DOHH2 (cell line): ENCODE measurements around the gene VWA3B.

Source experiments
- H3F3A ChIP-seq: fragments of 200-600 bp; sonication (generic), shearing (Covaris generic); 2 replicates; pipeline ENCODE4 v1.6.0; 2016; ENCODE audit warnings: antibody characterized with exemption, mild to moderate bottlenecking; ENCODE audit not compliant: control insufficient read depth, insufficient read depth
- H3K27ac ChIP-seq: fragments of 200-600 bp; sonication (generic); 2 replicates; pipeline ENCODE4 v1.5.1; 2014; ENCODE audit warnings: low read depth, mild to moderate bottlenecking, low read length, moderate library complexity
- H3K27me3 ChIP-seq: fragments of 200-600 bp; sonication (generic); 2 replicates; pipeline ENCODE4 v1.6.1; 2014; ENCODE audit warnings: mild to moderate bottlenecking, low read length, mixed read lengths; ENCODE audit not compliant: control insufficient read depth
- H3K36me3 ChIP-seq: fragments of 200-600 bp; sonication (generic); 2 replicates; pipeline ENCODE4 v1.6.1; 2014; ENCODE audit warnings: mild to moderate bottlenecking, low read length, moderate library complexity, mixed read lengths; ENCODE audit not compliant: control insufficient read depth
- H3K4me1 ChIP-seq: fragments of 200-600 bp; sonication (generic); 2 replicates; pipeline ENCODE4 v1.6.1; 2014; ENCODE audit warnings: mild to moderate bottlenecking, low read length, mixed read lengths; ENCODE audit not compliant: control insufficient read depth
- H3K4me2 ChIP-seq: fragments of 200-600 bp; sonication (generic); 2 replicates; pipeline ENCODE4 v1.6.0; 2014; ENCODE audit warnings: mild to moderate bottlenecking, low read length, moderate library complexity
- H3K4me3 ChIP-seq: fragments of 200-600 bp; sonication (generic); 2 replicates; pipeline ENCODE4 v1.5.1; 2014; ENCODE audit warnings: mild to moderate bottlenecking, low read length, mixed read lengths
- H3K79me2 ChIP-seq: fragments of 200-600 bp; sonication (generic); 2 replicates; pipeline ENCODE4 v1.6.1; 2014; ENCODE audit warnings: mild to moderate bottlenecking, low read length, mixed read lengths; ENCODE audit not compliant: control insufficient read depth
- H3K9me2 ChIP-seq: fragments of 200-600 bp; sonication (generic); replicated peaks from 2 replicates; pipeline ENCODE4 v1.6.1; 2014; ENCODE audit warnings: mild to moderate bottlenecking, low read length, mixed read lengths; ENCODE audit not compliant: control insufficient read depth
- H3K9me3 ChIP-seq: fragments of 200-600 bp; sonication (generic); 2 replicates; pipeline ENCODE4 v1.6.1; 2014; ENCODE audit warnings: antibody characterized with exemption, low read length, mixed read lengths; ENCODE audit not compliant: control insufficient read depth, insufficient read depth
- H4K20me1 ChIP-seq: fragments of 200-600 bp; sonication (generic); 2 replicates; pipeline ENCODE4 v1.6.0; 2014; ENCODE audit warnings: low read depth, mild to moderate bottlenecking, antibody characterized with exemption, low read length, moderate library complexity; ENCODE audit not compliant: control insufficient read depth, insufficient read depth
- CTCF ChIP-seq: fragments of 200-600 bp; sonication (generic); IDR thresholded peaks from one replicate; pipeline ENCODE4 v1.5.1; 2014; ENCODE audit warnings: antibody characterized with exemption, mild to moderate bottlenecking, low read depth, low read length; ENCODE audit not compliant: poor library complexity, severe bottlenecking
- EZH2phosphoT487 ChIP-seq: fragments of 200-600 bp; sonication (generic); IDR thresholded peaks from 2 replicates; pipeline ENCODE4 v1.6.1; 2017; ENCODE audit warnings: borderline replicate concordance, mild to moderate bottlenecking, antibody characterized with exemption, low read length, moderate library complexity, mixed read lengths

The VWA3B gene

GRCh38 chr2:98309580-98309979 lies 222.6 kb downstream of the VWA3B start:
- no peaks in the 10 kb centered on the region for H3K36me3 ChIP-seq
- no peaks in the 10 kb centered on the region for H3K9me2 ChIP-seq
- no peak overlapping the region for H3K4me3 ChIP-seq
- no peaks in the 10 kb centered on the region for H3K9me3 ChIP-seq
- H3K27ac ChIP-seq: no peak overlapping the region
- H4K20me1 ChIP-seq: no peaks in the 10 kb centered on the region
- H3K79me2 ChIP-seq: no peaks in the 10 kb centered on the region
- no peak for TF ChIP-seq CTCF
- TF ChIP-seq EZH2phosphoT487: no peak
- no peak overlapping the region for H3K4me2 ChIP-seq
- no peaks in the 10 kb centered on the region for H3K4me1 ChIP-seq
- H3F3A ChIP-seq: no peaks in the 10 kb centered on the region
- 0 out of 2 replicates have a peak, but pooled peaks cover 3% of the 10 kb centered on the region for H3K27me3 ChIP-seq

DNA sequence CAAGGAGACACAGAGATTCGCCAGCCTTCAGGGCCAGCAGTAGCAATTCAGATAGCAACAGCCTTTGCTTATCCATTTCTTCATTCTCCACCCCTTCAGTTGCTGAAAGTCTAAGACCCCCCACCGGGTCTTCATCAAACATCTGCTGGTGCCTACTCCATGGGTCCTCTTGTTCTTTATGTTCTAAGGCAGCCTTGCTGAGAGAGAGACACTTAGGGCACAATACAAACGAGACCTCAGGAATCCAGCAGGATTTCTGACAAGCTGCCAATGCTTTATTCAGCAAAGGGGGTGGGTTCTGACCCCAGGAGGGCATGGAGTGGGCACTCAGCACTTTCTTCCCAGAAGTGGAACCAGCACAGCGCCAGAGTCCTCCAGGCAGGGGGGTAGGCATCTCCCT lies 223.0 kb downstream of the VWA3B start:
- Histone ChIP-seq H3K4me1 (no peaks in the 10 kb centered on the region), H3K9me3 (no peaks in the 10 kb centered on the region), H3K27ac (no peak overlapping the region), H3K79me2 (no peaks in the 10 kb centered on the region), H3K4me2 (no peak overlapping the region), H3K4me3 (no peak overlapping the region), H3K9me2 (no peaks in the 10 kb centered on the region), H4K20me1 (no peaks in the 10 kb centered on the region), H3F3A (no peaks in the 10 kb centered on the region), H3K36me3 (no peaks in the 10 kb centered on the region), H3K27me3 (0 out of 2 replicates have a peak, but pooled peaks cover 3% of the 10 kb centered on the region)
- TF ChIP-seq EZH2phosphoT487 (no peak), CTCF (no peak)

DNA sequence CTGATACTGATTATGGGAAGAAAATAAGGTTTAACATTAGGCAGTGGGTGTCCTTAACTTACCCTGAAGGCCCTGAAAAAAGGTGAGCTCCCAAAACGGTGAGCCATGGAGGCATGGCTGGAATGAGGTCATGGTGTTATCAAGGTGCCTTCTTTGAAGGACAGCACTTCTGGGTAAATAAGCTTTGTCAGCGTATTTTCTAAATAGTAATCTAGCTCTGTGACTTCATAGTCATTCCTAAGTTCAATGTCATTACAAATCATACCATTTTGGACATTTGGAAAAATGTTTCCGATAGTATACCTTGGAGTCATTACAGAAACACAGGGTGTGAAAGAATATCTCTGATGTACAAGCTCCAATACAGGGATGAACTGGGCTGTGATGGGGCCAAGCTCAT lies 224.1 kb downstream of the VWA3B start:
- no peaks in the 10 kb centered on the region for H4K20me1 ChIP-seq
- no peak overlapping the region for H3K4me2 ChIP-seq
- no peak overlapping the region for H3K27ac ChIP-seq
- H3K79me2 ChIP-seq: no peaks in the 10 kb centered on the region
- no peaks in the 10 kb centered on the region for H3K9me3 ChIP-seq
- H3K9me2 ChIP-seq: no peaks in the 10 kb centered on the region
- TF ChIP-seq CTCF (no peak), EZH2phosphoT487 (no peak)
- H3F3A ChIP-seq: no peaks in the 10 kb centered on the region
- H3K4me1 ChIP-seq: no peaks in the 10 kb centered on the region
- H3K36me3 ChIP-seq: no peaks in the 10 kb centered on the region
- H3K4me3 ChIP-seq: no peak overlapping the region
- 0 out of 2 replicates have a peak, but pooled peaks cover 3% of the 10 kb centered on the region for H3K27me3 ChIP-seq
